HCEC 1CT (cell line): ENCODE data around the gene LMBRD1.
"Not testable (repeated sequence)": the region's sequence is repeated elsewhere in the genome, so short reads cannot be mapped to it uniquely, and the experiment has no call there.

Source experiments
- DNase-seq: peaks from one replicate; pipeline ENCODE4 v3.0.0-alpha.2; 2017

The LMBRD1 gene

GRCh38 chr6:69796642-69797390, at the start of gene LMBRD1:
LMBRD1 (minus strand) TSS chr6:69797010; CDS start chr6:69796881, 129 bp downstream.
- DNase-seq, result peak; percentile 93

DNA sequence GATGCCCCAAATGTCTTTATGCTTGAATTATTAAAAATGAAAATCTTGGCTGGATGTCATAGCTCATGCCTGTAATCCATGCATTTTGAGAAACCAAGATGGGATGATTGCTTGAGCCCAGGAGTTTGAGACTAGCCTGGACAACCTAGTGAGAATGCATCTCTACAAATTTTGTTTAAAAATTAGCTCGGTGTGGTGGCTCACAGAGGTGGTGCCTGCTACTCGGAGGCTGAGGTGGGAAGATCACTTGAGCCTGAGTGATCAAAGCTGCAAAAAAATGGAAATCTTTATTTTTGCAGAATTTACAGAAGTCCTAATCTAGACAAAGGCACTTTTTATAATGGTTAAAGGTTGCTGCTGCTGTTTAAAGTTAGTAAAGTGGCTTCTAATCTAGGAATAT, 49.5 kb upstream of the LMBRD1 start:
- DNase-seq, result no peak

DNA sequence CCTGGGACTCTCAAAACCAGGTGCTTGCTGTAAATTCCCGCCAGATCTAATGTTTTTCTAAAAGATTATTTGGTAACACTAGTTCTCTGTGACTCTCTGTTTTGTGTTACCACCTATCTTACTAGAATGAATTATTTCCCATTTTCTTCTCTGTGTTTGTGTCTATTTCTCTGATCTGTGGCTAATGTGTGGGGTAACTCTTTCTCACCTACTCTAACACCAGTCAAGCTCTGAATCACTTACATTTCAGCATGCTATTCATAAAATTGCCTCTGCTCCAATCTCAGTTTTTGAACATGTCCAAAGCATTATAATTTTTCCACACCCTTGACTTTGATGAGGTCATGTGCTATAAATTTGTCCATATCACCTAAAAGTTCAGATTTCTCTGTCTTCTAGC, 46.4 kb upstream of the LMBRD1 start:
- DNase-seq, result no peak

DNA sequence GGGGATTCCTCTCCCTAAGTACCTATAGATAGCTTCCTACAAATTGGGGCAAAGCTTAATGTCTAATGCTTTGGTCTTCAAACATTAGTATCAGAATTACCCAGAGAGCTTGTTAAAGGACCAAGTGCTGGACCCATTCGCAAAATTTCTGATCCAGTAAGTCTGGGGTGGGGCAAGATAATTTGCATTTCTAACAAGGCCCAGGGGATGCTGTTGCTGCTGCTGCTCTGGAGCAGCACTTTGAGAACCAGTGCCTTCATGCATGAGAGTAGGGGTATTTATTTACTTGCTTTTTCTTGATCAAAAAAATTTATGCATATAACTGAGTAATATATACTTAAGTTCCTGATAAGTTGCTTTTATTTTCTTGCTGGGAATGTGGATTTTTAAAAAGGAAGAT, 45.1 kb upstream of the LMBRD1 start:
- DNase-seq, result no peak

DNA sequence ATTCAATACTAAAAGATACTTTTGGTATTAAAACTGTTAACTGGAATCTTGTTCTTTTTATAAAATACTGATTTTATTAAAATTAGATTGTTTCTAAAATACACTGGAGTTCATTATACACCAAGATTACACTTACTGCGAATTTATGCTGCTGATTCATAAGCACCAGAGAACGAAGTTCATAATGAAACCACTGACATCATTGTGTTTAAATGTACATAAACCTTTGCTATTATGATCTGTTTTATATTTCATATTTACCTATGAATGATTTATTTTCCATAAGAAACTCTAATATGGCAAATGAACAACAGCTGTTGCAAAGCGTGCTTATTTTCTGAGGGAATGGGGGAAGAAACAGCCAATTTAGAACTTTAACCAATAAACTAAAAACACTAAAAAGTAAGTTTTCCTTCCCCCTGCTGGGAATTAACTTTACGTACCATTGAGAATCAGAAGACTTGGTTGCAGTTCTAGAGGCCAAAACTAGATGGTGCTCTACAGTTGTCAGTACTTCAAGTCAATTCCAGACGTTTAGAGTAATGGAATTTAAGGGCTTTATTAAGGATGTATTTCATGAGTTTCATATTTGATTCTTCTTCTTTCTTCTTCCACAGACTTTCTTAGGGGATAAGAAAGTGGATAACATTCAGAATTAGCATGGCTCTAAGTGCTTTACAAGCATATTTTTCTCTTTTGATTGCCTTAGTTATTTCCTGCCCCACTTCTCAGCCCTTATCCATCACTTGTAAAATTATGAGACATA, 38.8 kb upstream of the LMBRD1 start:
- DNase-seq, result peak; percentile 60

GRCh38 chr6:69832558-69832957, 35.7 kb upstream of the LMBRD1 start:
- DNase-seq, result no peak

- peak; percentile 50 for DNase-seq
Measured at GRCh38 chr6:69827276-69827893, 30.6 kb upstream of the LMBRD1 start.

DNA sequence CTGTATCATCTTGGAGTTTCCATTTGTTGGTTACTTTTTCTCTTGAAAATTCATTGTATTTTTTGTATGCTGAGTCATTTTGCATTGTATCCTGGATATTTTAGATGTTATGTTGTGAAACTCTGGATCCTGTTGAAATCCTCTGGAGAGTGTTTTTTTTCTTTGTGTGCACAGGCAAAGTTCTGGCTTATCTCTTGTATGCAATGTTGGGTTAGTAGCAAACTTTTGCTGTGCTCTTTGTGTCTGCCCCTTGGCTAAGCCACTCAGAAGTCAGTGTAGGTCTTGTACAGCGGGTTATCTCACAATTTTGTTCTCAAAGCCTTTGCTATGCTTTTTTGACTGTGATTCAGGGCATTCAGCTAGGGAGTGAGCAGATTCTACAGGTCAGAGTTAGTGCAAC, 29.1 kb upstream of the LMBRD1 start:
- DNase-seq, result peak; percentile 24

- DNase-seq, result not testable (repeated sequence)
Measured at GRCh38 chr6:69824355-69824754, 27.5 kb upstream of the LMBRD1 start.

DNA sequence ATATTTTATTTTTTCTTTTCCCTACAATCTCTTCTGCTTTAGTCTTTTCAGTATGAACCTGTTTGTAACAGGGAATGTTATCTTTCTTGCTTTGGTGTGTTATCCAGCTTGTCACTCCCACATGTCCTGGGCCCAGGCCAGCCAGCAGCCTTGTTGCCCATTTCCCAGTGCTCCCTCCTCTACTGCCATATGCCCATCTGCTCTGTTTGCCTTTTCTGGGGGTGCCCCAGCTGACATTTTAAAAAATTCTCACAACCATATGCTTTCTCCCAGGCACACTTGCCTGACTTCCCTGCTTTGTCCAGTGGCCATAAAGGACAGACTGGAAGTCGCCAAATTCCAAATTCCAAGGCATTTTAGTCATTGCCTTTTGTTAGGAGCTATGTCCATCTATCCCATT, 23.6 kb upstream of the LMBRD1 start:
- no peak for DNase-seq

GRCh38 chr6:69820018-69820417, 23.2 kb upstream of the LMBRD1 start:
- no peak for DNase-seq

DNA sequence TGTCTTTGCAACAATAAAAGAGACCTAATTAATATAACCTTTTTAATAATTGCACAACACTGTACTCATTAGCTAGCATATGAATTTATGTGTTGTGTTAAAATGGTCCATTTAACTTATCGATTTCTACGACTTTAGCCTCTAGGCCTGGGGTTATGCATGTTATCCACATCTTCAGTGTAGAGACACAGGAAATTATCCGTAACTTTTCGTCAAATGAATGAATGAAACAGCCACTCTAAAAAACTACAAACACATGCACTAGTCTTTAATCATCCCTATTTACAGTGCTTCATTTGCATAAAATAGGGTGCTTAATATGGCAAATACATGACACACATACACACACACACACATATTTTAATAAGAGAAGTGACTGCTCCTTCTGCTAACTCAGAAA, 22.3 kb upstream of the LMBRD1 start:
- DNase-seq, result no peak

GRCh38 chr6:69818223-69818930, 21.6 kb upstream of the LMBRD1 start:
- no peak for DNase-seq

- DNase-seq, result no peak
Measured at GRCh38 chr6:69817358-69817757, 20.5 kb upstream of the LMBRD1 start.

GRCh38 chr6:69816569-69816968, 19.8 kb upstream of the LMBRD1 start:
- no peak for DNase-seq

DNA sequence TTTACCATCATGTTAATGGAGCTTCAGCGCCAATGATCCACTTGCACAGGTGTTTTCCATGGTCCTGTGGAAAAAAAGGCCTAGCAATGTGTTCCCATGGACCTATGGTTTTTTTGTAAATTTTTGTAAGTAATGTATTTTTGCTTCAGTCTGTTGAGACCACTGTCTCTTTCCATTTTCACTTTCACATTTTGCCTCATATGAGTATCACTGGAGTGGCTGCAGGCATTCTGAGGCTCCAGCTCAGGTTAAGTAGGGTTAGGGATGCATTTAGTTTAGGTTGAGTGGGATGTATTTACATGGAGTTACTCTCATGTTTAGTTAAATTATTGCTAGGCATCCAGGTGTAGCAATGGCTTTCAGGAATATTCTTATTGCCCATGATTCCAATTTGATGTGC, 19.2 kb upstream of the LMBRD1 start:
- DNase-seq, result no peak

GRCh38 chr6:69813508-69813907, 16.7 kb upstream of the LMBRD1 start:
- no peak for DNase-seq

DNA sequence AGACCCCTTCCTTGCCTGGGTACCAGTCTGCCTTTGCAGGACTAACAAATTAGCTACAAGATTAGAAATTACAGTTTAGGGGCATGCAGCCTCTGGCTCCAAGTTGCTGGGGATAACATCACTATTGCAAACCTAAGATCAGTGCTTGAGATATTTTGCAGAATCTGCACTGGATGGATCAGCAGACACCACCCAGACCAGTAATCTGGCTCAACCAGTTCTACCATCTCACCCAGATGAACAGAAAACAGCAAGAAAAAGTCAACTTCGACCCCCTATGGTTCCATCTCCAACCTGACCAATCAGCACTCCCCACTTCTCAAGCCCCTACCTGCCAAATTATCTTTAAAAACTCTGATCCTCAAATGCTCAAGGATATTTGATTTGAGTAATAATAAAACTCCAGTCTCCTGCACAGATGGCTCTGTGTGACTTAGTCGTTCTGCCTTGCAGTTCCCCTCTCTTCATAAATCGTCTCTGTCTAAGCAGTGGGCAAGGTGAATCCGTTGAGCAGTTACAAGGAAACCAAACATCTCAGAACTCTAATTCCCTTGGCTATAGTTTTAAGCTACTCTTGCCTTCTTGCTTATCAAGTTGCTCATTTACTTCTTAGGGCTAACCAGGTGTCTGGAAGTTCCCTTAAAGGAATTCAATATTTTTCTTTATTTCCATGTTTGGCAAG, 16.1 kb upstream of the LMBRD1 start:
- no peak for DNase-seq

DNA sequence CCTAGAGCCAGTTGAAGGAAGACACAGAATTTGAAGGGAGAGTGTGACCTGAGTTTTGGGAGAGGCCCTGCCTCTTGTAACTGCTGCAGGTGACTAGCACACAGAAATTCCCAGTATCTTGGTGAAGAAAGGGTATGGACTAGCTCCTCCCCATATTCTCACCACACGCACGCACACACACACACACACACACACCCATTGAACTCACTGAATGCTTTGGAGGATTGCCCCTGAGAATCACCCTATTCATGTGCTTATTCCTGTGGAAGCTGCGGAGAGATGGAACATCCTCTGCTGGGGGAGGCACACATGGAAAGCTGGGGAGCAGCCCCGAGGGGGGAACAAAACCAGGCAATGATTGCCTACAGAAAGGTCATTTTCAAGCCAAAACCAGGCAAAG, 6.2 kb upstream of the LMBRD1 start:
- no peak for DNase-seq

- DNase-seq, result no peak
Measured at GRCh38 chr6:69801711-69802110, 4.9 kb upstream of the LMBRD1 start.

GRCh38 chr6:69801225-69801624, 4.4 kb upstream of the LMBRD1 start:
- no peak for DNase-seq

GRCh38 chr6:69798796-69799195, 2.0 kb upstream of the LMBRD1 start:
- DNase-seq, result not testable (repeated sequence)
